Hematopoietic multipotent progenitor cell treated with erythropoietin and hydrocortisone succinate and interleukin-3 and kit ligand, for 17 days (in vitro differentiated cells): ENCODE data around the gene GPR21.
A peak's percentile ranks its signal among the peaks of the same experiment; 100 is the strongest.

Experiments
- DNase-seq: peaks from one replicate; pipeline ENCODE4 v3.0.0-alpha.2; 2015; ENCODE audit warnings: low spot score

GPR21 gene

DNA sequence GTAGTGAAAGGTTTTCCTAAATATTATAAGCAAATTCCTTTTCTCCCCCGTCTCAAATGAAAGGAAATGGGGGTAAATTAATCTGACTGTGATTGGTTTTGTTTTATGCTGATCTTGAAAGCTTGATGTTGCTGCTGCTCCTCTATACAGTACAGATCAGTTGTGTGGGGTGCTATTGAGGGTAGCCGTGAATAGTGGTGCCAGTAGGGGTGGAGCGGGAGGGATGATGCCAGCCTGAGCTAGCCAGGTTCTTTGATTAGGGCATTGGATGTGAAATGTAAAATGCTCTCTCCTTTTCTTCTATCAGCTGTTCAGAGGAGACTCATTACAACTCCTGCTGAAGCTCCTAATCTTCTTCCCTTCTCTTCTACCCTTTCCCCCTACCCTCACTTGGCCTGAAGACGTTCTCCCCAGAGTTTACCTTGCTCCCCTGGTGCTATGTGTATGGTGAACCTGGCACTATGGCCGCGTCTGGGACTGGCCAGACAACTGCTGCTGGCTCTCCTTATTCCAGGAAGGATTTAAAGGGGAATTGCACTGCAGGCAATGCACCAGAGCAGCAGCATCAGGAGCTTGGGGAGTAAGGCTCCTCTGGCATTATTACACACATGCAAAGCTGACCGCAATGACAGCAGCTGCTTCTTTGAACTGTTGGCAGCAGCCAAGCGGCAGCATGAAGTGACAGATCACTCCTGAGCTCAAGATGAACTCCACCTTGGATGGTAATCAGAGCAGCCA, 566 bp downstream of the GPR21 start:
- DNase-seq: no peak

DNA sequence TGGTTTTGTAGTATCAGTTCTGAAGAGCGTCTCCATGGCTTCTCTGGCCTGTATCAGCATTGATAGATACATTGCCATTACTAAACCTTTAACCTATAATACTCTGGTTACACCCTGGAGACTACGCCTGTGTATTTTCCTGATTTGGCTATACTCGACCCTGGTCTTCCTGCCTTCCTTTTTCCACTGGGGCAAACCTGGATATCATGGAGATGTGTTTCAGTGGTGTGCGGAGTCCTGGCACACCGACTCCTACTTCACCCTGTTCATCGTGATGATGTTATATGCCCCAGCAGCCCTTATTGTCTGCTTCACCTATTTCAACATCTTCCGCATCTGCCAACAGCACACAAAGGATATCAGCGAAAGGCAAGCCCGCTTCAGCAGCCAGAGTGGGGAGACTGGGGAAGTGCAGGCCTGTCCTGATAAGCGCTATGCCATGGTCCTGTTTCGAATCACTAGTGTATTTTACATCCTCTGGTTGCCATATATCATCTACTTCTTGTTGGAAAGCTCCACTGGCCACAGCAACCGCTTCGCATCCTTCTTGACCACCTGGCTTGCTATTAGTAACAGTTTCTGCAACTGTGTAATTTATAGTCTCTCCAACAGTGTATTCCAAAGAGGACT, 1.5 kb downstream of the GPR21 start:
- DNase-seq: peak; percentile 38

DNA sequence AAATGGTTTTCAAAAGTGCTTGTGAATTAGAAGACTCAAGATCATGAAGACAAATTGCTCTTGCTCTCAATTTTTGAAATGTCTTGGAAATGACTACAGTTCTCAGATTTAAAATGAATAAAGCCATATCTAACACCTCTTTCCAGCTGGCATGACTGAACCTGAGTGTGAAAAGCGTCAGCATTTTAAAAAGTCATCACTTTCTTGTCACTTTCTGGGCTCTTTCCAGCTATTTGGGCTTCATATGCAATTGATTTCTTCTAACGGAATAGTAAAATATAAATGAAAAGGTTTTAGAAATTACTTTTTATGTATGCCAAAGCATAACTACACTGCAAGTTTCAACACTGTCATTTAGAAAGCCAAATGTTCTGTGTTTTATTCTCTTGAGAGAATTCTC, 2.3 kb downstream of the GPR21 start:
- no peak for DNase-seq

DNA sequence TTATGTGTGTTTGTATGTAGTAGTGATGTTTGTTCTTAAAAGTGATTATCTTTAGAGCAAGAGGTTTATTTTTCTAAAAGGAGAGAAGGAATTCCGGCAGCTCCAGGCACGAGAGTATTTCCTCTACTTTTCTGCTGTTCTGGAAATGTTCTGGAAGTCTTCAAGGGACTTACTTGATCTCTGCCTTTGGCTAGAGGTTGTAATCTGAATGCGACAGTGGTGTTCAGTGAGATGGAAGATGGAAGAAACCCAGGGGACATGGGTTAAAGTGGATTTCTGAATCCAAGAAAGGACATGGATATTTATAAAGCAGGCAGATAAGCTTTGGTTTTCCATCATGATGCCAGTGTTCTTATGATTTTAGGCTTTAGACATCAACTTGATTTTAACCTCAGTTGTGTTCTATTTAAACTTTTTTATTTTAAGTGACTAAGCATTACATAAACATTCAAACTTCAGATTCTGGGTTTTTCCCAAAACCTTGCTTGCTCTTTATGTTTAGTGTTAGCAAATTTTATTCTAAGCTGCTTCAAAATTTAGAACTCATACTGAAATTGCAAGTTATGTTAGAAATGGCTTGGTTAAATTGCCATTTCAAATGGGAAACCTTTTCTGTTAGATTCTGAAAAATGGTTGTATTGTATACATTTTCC, 3.6 kb downstream of the GPR21 start:
- no peak for DNase-seq

DNA sequence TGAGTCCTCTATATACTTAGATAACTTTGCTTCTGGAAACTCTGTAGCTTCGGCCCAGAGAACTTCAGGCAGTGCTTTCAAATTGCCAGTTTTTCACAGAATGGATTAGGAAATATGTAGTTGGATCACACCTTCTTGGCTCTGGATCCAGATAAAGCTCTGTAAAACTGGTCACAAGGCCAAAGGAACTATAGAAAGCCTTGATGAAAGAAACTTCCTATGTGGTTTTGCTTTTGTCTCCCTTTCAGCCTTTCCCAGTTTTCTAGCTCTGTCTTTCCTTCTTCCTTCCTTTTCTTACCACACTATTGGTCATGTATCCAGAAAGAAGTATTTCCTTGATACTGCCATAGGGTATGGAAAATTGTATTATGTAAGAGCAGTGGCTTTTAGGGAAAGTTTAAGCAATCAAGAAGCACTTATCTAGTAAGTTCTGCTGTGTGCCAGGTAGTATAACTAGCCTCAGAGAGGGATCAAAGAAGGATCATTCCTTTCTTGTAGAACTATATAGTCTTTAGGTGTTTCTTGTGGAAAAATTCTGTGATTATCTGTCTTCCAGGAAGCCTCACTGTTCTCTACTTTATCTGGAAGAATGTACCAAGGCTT, 6.3 kb downstream of the GPR21 start:
- DNase-seq: no peak

DNA sequence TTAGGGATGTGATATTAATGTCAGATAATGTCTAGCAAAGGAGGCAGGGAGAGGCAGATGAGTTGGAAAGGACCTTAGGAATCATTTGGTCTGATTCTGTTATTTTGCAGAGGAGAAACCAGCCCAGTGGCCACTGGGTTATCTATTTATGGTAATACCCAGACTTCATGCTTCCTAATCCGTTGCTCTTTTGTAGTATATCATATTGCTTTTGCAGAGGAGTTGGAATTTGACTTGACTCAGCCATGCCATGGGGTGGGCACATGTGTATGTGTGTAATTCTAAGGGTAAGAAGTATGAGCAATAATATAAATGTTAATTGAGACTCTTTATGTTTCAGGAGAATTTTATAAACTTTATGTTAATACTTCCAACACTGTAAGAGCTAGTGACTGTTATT, 7.3 kb downstream of the GPR21 start:
- DNase-seq: no peak

DNA sequence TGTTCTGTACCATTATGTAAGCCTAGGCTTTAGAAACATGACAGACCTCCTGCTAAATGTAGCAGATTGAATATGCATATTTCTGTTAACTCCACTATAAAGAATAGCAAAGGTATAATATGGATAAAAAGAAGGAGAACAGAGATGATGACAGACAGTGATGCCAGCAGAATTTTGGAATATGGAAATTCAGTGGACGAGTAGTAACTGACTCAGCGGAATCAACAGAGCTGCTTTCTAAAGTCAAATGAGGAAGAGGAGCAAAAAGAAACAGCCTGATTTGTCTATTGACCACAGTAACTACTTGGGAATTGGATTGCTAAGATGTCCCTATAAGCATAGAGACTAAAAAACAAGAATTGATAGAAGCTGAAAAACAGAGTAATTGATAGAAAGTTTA, 8.0 kb downstream of the GPR21 start:
- DNase-seq: no peak

DNA sequence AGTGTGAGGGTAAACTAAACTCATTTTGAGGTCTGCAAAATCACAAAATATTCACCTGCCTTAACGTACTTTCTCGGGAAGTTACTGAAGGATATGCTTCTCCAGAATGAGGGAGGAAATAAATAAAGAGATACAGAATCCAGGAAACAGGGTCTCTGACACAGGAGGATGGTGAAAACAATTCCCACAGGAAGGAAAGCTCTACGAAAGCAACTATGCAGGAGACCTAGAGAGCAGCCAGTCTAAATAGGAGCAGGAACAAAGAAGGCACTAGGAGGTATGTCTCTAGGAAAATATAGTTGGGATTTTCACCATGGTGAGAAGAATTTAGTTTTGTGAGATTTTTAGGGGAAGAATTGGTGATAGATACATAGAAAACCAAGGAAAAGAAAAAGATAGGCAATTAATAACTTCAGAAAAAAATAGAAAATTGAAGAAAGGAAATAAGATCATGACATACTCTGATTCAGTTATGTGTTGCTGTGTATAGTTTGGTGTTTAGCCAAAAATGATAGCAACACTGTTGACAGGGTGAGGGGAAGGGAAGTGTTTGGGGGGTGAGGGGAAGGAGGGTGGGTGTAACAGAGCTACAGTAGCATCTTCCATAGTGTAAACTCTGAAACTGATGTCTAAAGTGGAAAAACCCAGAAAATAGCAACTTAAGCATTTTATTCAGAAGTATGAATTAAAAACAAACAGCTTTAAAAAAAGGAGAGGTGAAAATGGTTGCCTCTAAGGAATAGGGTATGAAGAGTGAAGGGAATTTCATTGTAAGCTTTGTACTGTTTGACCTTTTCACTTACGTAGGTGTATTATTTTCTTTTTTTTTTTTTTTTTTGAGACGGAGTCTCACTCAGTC, 9.8 kb downstream of the GPR21 start:
- DNase-seq: no peak

DNA sequence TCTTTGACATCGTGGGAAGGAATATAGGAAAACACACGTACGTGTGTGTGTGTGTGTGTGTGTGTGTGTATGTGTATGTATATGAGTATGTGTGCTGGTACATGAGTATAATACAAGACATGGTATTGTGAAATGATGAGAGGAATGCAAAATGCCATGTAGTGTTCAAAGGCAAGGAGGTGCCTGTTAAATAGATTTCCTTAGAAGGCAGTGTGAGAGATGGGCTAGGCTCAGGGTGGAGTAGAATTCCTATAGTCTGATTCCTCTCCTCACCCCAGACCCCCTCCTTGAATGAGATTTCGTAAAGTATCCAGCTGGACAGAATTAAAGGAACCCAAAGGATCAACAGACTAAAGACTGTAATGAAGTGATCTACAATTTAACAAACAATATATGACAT, 11.1 kb downstream of the GPR21 start:
- no peak for DNase-seq

DNA sequence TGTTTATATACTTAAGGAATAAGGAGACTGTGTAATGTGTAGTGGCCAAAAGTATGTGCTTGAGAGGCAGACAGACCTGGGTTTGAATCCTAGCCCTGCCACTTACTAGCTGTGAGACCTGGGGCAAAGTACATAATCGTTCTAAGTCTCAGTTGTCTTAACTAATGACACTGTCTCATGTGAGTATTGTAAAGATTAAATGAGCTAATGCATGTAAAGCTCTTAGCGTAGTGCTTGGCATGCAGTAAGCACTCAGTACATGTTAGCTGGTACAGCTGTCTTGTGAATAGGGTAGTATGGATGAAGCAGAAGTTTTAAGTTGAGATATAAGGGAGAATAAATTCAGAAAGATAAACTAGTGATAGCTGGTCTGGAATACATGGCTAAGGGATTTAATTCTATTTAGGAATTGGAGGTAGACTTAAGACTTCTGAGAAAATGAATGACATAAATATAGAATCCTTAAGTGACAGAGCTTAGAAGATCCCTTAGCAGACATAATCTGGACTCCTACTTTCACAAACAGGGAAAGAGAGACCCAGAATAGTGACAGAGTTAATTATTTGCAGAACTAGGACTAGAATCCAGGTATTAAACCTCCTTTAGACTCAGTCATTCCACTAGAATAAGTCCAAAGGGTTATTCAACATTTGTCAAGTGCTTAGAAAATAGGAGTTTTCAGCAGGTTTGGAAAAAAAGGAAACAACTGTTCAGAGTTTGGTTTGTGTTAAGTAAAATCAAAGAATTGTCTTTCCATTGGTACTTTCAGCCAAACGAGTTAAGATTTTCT, 13.1 kb downstream of the GPR21 start:
- DNase-seq: no peak

DNA sequence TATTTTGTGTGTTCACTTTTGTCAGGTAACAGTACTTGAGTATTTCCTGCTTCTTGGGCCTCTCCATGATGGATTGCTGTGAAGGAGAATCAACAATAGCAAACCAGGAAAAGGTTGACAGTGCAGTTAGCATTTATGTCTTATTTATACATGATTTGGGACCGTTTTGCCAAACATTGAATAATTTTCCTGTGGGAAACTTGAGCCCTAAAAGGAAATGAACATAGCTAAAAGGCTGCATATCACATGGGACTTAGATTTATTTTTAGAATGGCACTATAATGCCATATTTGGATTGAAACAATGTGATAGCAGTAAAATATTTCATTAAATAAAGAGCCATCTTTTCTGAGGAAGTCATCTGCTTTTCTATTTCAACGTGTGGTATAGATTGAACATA, 15.3 kb downstream of the GPR21 start:
- no peak for DNase-seq

DNA sequence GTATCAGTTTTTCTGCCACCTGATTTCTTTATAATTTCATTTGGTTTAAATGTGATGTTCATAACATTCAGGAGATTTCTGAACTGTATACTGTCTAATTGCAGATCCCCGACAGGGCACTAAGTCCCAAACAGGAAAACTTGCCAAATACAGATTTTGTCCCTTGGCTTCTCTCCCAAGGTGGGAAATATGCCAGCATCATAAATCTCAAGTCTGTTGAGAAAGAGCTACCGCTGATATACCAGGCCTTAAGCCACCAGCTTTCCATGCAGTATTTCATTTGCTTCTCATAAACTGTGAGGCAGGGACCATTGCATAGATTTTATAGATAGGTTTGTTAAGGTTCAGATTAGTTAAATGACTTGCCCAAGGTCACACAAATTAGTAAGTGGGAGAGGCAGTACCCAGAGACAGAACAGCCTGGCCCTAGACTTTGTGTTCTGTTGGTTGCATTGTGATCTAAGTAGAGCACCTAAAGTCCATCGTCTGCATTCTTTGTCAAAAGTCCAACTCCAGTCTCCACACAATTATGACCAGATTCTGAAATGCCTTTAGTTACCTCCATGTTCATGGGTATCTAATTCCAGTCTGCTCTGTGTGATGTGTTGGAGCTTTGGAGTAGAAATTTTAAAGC, 16.2 kb downstream of the GPR21 start:
- no peak for DNase-seq

DNA sequence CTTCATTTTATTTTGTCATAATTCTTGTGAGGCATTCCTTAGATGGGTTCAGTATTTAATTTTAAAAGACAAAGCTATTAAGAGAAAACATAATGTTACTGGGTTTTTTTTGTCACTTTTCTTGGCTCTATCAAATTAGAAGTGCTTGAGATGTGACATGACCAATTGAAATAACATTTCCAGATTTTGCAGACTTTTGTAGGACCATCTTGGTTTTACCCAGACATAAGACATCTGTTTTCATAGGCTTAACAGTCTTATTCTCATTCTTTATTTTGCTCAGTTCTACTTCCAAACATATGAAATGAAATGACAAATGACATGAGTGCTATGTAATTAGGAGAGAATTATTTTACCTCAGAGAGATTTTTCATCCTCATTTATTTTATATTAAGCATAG, 19.6 kb downstream of the GPR21 start:
- DNase-seq: no peak

DNA sequence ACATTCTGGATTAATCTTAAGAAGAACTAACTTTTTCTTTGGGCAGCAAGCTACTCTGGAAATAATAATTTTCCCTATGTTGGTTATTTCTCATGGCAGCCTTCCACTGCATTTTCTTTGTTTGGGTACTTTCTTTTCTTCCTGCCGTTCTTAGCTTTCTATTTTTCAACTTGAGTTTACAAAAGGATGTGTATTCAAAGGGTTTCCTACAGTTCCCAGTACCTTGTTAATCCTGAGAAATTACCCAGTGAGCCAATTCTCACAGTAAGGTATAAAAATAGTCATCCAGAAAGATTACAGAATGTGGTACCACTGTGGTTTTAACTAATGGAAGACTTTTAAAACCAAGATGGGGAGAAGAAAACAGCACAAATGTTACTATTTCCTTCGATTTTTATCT, 20.2 kb downstream of the GPR21 start:
- no peak for DNase-seq

DNA sequence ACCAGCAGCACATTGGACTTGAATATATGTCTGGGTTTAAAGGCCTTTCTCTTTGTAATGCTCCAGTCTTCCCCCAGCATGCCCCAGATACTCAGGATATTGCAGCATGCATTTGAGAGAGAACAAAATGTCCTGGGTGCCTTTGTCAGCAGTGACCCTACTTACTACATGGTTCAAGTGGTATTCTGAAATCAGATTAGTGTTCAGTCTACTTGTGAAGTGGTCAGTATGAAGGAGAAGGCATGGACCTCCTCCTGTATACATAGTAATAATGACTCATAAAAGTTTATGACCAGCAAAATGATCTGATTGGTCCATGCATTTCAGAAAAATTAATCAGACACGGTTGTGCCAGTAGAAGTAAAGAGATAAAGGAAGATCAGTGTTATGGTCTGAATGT, 25.4 kb downstream of the GPR21 start:
- DNase-seq: no peak

DNA sequence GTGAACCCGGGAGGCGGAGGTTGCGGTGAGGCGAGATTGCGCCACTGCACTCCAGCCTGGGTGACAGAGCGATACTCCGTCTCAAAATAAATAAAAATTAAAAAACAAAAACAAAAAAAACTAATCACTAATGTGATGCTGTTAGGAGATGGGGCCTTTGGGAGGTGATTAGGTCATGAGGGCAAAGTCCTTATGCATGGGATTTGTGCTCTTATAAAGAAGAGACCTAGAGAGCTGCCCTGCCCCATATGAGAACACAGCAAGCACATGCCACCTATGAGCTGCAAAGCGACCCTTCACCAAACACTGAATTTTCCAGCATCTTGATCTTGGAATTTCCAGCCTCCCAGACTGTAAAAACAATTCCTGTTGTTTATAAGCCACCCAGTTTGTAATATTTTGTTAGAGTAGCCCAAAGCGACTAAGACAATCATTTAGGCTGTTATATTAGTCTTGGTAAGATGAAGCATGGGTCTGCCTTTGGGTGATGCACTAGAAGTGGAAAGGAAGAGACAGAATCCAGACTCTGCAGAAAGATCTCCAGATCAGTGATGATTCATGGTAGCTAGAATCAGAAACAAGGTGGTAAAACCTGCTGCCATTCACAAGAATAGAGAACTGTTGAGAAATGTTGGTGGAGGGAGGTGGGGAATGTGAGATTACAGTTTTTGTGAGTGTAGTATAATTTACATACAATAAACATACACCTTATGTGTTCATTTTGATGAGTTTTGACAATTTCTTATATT, 26.2 kb downstream of the GPR21 start:
- DNase-seq: no peak

DNA sequence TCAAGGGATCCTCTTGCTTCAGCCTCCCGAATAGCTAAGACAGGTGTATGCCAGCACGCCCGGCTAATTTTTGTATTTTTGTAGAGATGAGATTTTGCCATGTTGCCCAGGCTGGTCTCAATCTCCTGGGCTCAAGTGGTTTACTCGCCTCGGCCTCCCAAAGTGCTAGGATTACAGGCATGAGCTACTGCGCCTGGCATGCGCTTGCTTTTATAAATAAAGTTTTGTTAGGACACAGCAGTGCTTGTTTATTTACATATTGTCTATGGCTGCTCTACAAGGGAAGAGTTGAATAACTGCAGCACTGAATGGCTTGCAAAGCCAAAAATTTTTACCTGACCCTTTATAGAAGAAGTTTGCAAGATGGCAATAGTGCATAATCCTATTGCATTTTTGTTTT, 27.7 kb downstream of the GPR21 start:
- no peak for DNase-seq

DNA sequence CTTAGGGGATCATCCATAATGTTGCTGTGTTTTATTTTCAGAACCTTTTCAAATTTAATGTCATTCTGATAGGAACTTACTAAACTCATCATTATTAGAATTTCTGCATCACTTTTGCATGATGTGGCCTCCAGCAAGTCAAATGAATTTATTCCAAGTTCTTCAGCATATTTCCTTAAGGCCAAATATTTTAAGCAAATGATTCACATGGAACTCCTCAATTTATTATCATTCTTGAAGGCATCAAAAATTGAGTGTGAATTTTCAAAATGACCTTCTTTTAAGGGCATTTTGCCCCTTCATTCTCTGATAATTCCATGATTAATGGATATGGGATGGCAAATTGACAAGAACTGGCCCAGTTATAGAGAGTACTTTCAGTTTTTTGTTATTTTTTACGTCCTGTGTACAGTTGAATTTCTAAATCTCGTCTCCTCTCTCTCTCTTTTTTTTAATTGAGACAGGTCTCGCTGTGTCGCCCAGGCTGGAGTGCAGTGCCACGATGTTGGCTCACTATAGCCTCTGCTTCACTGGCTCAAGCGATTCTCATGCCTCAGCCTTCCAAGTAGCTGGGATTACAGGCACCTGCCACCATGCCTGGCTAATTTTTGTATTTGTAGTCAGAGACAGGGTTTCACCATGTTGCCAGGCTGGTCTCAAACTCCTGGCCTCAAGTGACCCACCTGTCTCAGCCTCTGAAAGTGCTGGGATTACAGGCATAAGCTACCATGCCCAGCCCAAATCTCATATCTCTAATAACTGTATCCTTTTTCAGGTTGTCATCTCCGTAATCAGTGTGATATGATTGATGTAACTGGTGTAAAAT, 29.1 kb downstream of the GPR21 start:
- DNase-seq: no peak

DNA sequence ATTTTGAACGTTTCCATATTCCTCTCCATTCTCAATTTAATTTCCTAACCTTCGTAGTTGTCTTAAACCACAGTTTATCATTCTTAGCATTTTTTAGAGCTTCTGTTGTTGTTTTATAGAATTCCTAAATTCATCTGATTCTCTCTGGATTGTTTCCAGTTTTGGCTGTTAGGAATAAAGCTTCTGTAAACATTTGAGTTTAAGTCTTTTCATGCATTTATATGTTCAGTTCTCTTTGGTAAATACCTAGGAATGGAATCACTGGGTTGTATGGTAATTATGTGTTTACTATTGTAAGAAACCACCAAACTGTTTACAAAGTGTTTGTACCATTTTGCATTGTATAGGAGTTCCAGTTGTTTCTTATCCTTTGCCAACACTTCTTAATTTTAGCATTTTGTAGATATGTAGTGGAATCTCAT, 29.7 kb downstream of the GPR21 start:
- no peak for DNase-seq
